ENCODE data around the gene FEN1.

FEN1 gene

DNA sequence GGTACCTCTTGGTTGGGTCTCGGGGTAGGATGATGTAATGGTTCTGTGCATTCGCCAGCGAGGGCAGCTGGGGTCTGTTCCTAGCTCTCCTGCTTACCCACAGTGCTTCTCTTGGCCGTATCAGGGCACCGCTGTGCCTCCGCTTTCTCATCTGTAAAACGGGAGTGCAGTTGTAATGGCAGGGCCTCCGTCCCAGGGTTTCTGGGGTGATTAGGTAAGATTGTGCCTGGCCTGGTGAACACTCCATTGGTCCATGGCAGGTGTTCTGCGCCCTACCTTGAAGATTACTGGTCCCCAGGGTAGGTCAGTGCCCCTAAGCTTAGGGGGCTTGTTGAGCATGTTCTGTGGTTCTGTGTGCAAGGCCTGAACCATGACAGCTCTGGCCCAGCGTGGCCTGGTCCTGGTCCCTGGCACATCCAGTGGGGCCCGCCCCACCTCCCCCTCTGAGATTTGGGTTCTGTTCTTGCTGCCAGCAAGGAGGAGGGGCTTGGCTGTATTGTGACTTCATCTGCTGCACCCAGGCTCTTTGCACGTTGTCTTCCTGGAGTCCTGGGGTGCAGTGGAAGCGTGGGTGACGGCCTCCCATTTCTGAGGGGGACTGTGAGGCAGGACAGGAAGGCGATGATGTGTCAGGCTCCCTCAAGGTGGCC, 35.4 kb upstream of the FEN1 start:
- DNase-seq: no peak

DNA sequence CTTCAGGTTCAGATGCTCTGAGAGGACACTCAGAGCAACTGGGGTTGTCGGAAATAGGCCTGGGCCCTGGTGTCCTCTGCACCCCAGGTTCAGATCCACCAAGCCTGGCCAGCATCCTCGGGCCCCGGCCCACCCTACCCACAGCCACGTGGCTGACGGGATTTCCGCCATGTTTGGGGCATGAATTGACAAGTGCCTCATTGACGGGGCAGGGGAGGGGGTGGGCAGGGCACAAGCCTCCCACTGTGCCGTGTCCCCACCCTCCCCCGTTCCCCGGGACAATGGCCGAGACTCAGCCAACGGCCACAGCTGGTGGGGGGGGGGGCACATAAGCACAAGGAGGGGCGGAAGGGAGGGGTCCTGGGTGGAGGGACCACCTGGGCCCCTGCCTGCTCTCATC, 31.8 kb upstream of the FEN1 start:
- no peak for DNase-seq

DNA sequence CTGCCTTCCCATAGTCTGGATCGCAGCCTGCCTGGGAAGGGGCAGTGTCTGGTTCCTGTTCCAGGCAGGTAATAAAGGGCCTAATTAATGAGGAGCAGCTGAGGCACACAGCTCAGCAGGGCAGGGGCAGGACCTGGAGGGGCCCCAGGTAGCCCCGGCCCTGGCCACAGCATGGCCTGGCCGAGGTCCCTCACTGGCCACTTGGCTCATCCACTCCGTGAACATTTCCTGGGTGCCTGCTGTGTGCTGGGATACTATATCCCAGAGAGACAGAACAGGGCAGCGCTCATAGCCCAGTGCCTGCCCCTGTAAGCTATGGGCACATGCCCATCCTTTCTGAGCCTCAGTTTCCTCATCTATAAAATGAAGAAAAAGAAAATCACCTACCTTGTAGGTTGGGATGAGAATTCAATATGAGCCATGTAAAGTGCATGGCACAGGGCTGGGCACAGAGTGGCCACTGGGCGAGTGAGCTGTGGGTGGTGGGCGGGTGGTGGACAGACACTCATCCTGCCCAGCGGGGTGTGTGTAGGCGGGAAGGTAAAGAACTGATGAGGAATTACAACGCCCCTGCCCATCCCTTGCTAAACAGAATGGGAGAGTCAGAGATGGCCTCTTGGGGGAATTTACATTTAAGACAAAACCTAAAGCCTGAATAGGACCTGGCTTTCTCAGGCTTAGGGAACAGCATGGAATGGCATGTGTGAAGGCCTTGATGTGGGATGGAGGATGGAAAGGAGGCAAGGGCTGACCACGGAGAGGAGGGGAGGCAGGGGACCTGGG, 31.1 kb upstream of the FEN1 start:
- no peak for DNase-seq

DNA sequence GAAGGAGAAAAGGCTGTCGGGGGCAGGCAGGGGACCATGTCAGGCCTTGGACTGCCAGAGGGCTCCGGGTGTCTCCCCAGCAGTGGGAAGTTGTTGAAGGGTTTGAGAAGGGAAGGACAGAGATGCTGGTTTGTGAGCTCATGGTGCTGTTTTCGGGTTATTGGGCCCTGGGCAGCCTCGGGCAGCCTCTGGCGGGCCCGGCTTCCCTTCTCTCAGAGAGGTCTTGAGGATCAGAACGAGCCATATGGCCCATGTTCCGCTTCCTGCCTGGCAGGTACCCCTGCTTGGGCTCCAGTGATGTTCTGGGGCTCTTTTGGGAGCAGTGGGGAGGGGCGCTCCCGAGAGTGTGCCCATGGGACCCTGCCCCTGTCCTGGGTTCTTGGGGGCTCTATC, 30.5 kb upstream of the FEN1 start:
- DNase-seq: no peak

DNA sequence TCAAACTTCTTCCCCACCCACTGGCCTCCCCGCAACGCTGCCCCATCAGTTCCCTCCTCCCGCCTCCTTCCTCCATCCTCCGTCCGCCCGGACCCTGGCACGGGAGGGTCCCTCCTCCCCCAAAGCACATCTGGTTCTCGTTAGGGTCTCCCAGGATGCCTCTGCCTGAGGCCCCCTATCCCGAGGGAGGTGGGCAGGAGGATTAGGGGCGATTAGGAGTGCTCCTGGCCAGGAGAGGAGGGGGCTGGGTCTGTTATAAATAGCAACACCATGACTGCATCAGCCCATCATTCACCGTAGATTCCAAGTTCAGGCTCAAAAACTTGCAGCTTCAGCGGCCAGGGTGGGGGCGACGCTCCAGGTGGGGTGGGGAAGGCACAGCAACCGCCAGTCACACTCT, 29.9 kb upstream of the FEN1 start:
- no peak for DNase-seq

DNA sequence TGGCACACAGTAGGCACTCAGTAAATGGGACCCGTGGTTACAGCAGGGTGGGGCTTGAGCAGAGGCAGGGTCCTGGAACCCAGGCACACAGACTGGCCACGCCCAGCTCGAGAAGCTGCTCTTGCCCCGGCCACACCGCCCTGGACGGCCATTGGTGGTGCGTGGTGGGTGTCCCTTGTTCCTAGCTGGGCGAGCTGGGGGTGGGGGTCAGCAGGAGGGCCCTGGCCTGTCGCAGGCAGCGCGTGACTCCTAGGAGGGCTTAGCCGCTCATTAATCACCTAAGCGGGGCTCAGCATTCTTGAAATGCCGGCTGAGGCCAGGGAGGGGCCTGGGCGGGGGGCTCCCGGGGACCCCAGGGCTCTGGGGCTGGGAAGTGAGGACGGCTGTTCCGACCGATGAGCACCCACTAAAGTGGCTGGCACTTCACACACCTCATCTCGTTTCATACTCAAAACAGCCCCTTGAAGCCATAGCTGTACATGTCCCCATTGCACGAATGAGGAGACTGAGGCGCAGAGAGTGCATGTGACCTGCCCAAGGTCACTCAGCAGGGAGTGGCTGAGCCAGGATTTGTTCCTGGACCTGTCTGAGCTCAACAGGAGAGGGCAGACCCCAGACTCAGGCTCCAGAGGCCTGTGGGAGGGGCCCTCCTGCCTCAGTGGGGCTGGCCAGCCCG, 28.6 kb upstream of the FEN1 start:
- no peak for DNase-seq

DNA sequence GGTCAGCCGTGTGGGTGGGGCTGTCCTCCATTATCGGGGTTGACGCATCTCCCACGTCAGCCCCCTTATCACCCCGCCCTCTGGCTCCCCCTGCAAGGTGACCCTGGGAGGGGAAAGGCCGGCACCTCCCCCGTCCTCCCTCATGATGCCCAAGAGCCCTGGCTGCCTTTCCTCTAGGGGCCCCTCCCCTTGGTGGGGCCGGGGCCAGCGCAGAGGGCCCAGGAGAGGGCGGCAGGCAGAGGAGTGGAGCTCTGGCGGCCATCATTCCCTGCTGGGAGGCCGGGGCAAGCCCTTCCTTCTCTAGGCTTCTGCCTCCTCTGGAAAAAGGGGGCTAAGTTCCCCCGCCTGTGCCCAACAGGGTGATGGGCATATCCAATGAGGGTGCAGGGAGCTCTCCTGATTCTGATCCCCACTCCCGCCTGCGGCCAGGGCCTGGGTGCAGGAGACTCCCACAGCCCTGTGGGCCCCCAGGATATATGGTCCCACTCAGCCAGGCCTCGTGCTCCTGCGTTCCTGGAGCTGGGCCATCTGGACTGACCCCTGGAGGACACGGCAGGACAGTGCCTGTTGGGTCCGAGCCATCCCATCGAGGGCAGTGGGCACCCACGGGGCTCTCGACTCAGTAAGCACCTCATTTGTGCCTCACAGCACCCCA, 28.0 kb upstream of the FEN1 start:
- no peak for DNase-seq

DNA sequence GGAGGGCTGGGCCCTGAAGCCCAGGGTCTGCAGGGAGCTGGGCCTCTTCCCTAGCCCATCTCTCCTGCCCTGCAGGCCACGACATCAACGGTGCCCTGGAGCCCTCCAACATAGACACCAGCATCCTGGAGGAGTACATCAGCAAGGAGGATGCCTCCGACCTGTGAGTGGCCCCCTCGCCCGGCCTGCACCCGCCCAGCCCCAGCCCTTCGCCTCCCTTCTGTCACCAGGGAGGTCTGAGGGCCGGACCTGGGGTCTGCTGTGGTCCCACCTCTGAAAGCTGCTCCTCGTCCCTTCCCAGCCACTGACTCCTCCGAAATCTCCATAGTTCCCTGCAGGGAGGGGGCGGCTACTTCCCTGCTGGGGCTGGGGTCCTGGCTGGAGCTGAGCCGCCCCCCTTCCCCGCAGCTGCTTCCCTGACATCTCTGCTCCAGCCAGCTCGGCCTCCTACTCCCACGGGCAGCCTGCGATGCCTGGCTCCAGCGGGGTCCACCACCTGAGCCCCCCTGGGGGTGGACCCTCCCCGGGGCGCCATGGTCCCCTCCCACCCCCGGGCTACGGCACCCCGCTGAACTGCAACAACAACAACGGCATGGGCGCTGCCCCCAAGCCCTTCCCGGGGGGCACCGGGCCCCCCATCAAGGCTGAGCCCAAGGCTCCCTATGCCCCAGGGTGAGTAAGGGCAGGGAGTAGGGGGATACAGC, 27.0 kb upstream of the FEN1 start:
- no peak for DNase-seq

DNA sequence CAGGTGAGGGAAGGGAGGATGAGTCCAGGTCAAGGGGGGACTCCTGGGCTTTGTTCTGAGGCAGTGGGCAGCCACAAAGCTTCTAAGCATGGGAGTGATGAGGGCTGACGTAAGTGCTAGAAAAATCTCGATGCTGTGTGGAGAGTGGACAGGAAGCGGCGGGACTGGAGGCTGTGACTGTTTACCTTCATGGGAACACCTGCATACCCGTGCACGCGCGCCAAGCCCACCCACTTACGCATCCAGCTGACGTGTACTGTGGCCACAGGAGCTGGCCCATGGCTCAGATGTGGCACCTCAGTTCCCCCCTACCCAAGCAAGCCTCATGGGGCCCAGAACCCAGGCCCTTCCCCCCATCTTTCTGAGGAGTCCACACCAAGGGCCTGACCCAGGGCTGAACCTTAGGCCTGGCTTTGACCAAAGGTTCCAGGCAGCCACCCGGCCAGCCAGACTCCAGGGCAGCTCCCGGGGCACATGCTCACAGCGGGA, 26.3 kb upstream of the FEN1 start:
- DNase-seq: no peak

DNA sequence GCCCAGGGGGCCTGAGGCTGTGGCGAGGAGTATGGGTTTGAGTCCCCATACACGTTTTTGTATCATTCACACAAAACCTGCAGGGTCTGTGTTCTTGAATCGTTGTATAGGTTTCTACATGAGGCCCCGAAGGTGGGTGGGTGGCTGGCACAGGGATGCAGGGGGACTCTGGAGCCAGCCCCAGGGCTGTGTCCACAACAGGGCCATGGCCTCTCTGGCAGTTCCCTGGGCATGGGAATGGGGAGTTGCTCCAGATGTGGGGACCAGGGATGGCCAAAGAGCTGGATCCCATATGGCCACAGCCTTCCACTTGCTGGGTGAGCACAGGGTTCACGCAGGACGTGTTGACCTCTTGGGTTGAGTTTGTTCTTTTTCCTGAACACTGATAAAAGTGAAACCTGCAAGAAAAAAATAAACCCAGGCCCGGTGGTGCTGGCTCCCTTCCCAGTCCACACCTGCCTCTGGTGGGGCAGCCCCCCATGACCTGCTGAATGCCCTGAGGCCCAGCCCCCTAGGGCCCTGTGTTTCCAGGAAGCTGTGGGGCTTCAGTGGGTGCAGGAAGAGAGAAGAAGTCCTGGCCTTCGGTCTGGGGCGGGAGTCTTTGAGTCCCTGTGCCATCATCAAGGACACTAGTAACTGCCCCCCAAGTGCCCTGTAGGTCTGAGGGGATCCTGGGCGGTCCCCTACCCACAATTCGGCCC, 24.2 kb upstream of the FEN1 start:
- no peak for DNase-seq

DNA sequence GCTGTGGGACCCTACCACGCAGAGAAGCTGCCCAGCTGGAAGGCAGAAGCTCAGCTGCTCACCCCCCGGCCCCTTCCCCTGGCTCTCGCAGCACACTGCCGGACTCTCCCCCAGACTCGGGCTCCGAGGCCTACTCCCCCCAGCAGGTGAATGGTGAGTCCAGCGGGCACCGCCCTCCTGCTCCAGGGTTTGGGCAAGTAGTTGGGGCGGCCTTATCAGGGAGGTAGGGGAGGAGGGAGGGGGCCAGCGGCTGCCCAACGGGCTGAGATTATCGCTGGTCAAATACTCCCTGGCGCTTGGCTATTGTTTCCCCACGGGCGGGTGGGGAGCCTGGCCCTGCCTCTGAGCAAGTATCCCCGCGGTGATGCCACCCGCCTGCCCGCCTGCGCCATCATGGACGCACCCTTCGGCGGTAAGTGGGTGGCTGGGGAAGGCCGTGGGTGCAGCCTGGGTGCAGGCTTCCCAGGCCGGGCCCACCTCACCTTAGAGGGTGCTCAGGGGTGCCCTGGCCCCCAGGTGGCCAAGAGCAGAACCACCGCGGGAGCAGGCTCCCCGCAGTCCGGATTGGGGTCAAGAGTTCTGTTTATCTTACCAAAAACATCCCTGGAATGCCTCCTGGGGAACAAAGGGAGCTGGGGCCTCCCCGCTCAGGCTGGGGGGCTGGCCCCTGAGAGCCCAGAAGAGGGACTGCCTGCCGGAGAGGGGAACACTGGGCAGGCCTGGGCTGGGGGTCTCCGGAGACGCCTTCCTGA, 23.4 kb upstream of the FEN1 start:
- DNase-seq: no peak

DNA sequence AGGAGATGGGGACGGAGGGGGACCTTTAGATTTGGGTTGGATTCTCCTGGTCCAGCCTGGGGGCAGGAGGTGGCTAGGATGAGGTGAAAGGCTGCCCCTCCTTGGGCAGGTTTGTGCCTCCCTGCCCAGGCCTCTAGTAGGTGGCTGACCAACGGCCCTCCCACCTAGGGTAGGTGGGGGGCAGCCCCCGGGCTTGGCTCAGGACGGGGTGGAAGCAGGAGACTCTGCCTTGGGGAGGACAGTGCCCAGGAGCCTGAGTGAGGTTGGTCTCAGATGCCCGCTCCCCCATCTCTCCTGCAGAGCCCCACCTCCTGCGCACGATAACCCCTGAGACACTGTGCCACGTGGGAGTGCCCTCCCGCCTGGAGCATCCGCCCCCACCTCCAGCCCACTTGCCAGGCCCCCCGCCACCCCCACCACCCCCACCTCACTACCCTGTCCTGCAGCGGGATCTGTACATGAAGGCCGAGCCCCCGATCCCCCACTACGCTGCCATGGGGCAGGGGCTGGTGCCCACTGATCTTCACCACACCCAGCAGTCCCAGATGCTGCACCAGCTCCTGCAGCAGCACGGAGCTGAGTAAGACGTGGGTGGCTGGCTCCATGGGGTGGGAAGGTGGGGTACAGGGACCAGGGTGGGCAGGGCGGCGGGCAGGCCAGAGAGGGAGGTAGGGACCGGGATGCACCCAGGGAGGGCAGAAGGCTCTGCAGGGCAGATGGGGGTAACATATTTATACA, 22.6 kb upstream of the FEN1 start:
- DNase-seq: no peak

DNA sequence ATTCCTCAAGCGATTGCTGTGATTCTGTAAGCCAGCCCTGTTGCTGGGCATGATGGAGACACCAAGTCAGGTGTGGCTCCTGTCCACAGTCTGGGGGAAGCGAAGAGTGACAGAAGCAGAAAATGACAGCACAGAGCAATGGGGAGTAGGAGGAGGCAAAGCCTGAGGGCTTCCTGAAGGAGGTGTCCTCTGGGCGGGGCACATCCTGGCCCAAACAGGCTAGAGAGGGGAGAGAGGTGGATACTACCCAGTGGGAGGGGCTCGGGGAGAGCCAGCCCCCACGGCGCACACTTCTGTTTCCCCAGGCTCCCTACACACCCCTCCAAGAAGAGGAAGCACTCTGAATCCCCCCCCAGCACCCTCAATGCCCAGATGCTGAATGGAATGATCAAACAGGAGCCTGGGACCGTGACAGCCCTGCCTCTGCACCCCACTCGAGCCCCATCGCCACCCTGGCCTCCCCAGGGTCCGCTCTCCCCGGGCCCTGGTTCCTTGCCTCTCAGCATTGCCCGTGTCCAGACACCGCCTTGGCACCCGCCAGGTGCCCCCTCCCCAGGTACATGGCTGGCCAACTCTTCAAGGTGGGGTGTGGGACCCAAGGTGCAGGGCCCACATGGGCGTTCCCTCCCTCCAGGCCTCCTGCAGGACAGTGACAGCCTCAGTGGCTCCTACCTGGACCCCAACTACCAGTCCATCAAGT, 21.4 kb upstream of the FEN1 start:
- no peak for DNase-seq

DNA sequence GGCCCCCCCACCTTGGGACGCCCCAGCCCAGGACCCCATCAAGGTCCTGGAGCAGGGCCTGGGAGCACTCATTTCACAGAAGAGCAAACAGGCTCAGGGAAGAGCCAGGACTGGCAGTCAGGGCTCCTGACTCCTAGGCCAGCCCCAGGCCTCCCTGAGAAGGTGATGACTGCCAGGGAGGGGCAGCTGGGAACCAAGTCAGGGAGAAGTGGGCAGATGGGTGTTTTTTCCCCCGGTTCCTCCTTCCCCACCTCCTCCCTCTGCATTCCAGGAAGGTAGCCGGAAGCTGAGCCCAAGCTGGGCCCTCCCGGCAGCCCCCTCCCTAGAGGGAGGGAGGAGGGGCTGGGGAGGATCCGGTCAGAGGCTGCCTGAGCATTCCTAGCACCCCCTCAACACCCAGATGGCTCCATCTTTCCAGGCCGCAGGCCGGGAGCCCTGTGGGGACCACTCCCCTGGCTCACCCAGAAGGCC, 20.7 kb upstream of the FEN1 start:
- no peak for DNase-seq

DNA sequence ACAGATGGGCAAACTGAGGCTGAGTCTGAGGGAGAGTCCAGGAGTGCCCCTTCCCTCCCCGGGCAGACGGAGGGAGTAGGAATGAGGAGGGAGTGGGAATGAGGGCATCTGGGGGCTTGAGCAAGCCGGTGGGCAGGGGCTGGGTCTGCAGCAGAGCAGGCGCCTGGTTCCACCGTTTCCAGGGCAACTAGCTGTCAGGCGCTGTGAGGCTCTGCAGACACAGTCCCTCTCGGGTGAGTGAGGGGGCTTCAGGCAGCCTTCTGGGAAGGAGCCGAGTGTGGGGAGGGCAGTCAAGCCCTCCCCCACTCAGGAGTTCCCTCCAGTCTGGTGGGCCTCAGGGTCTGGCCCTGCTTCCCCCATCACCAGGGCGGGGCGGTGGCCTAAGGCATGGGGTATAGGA, 19.4 kb upstream of the FEN1 start:
- DNase-seq: no peak

DNA sequence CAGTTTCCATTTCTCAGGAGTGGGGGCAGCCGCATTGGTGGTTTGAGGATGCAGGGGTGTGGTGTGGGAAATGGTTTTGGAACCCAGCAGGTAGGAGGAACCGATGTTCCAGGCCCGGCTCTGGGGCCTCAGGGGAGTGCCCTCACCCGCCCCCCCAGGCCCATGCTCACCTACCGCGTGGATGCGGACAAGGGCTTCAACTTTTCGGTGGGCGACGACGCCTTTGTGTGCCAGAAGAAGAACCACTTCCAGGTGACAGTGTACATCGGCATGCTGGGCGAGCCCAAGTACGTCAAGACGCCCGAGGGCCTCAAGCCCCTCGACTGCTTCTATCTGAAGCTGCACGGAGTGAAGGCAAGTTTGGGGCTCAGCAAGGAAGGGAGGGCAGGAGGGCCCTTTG, 18.9 kb upstream of the FEN1 start:
- DNase-seq: no peak

DNA sequence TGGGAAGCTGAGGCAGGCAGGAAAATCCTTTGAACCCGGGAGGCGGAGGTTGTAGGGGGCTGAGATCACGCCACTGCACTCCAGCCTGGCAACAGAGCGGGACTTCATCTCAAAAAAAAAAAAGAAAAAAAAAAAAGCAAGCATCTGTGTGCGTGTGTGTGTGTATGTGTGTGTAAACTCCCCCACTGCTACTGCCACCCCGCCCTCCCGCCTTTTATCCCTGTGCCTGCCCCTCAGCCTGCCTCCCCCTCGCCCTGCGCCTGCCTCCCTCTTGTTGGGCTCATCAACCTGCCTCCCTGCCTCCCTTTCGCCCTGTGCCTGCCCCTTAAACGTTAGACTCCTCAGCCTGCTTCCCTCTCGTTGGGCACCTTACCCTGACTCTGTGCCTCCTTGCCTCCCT, 18.3 kb upstream of the FEN1 start:
- no peak for DNase-seq

DNA sequence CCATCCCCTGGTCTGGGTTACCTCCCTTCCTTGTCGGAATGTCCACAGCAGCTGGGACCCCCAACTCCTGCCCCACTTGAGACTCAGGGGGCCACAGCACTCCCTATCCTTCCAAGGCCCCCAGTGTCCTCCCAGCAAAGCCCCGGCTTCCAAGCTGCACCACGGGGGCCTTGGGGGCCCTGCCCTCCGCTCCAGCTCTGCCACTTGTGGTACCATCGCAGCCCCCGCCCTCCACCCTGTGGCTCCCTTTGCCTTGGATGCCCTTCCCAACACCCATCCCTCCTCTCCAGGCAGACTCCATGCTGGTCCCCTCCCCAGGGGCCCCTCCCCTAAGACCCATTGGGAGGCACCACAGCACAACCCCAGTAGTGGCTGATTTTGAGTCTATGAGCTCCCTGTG, 17.6 kb upstream of the FEN1 start:
- no peak for DNase-seq

DNA sequence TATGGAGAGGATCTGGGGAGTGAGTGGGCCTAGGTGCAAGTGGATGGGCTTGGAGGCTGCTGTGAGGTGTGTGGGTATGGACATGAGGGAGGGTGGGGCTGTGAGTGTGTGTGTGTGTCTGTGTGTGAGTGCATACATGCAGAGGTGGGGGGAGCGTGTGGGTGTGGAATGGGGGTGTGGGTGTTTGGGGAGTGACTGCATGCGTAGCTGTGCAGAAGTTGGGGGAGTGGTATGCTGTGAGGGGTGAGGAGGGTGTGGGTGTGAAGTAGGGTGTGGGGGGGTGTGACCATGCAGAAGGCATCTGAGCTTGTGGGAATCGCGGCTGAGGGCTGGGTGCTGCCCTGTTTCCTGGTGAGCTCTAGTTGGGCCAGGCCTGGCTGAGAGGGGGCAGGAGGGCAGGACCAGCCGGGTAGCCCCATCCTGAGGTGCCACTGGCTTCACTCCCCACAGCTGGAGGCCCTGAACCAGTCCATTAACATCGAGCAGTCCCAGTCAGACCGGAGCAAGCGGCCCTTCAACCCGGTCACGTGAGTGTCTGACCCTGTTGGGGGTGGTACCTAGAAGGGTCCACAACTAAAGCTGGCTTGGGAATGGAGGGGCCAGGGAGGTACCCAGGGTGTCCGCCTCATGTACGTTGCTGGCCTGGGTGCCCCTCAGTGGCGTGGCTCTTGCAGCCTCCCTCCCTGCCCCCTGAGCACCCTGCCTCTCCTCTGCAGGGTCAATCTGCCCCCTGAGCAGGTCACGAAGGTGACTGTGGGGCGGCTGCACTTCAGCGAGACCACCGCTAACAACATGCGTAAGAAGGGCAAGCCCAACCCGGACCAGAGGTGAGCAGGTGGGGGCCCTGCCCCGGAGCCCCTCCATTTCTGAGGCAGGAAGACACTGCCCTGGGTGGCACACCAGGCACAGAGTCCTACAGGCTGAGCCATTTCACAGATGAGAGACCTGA, 16.8 kb upstream of the FEN1 start:
- no peak for DNase-seq
